GM12878 (cell line): ENCODE measurements around the gene LGALS9. TPM values are rescaled to one million over a fixed set of nuclear protein-coding genes. Genes with fewer than 3 reads are reported as not detected.

Experiments
- ATAC-seq: fragments of 200-7000 bp; cut with Tn5 transposase; 3 replicates; pipeline ENCODE4 v1.9.1; 2020; ENCODE audit warnings: mild to moderate bottlenecking, moderate library complexity
- BruUV-seq: library from RNA; stranded (reverse); fragments of 400-500 nt; replicated peaks from 2 replicates; lab custom pipeline; 2021; lab: Mats Ljungman, UMichigan
- CTCF ChIA-PET: fragments of 300-600 bp; sonication (Branson Sonifier 250); formaldehyde crosslinking; extraction: SDS; loops from one replicate; lab custom pipeline; 2021; ENCODE audit warnings: inconsistent platforms; lab: Yijun Ruan, JAX
- POLR2A ChIA-PET: fragments of 350-600 bp; formaldehyde crosslinking; extraction: SDS; loops from one replicate; lab custom pipeline; 2021; ENCODE audit warnings: inconsistent platforms; lab: Charles Lee
- RAD21 ChIA-PET: fragments of 300-600 bp; sonication (Branson Sonifier 250); formaldehyde crosslinking; loops from one replicate; lab custom pipeline; 2023; ENCODE audit warnings: antibody characterized with exemption; ENCODE audit not compliant: unreplicated experiment; lab: Charles Lee
- SMC1A ChIA-PET: fragments of 300-600 bp; sonication (Branson Sonifier 250); formaldehyde crosslinking; loops from one replicate; lab custom pipeline; 2023; ENCODE audit not compliant: unreplicated experiment, uncharacterized antibody; lab: Charles Lee
- DNase-seq: peaks from one replicate; pipeline ENCODE4 v3.0.0-alpha.2; 2011; ENCODE audit warnings: low read depth, low spot score
- FAIRE-seq: peaks from 3 replicates; lab custom pipeline; 2011; peaks lifted over from hg19 to GRCh38; lab: Jason Lieb, UNC
- H2AFZ ChIP-seq: 2 replicates; pipeline ENCODE4 v1.6.0; 2011; ENCODE audit warnings: low read depth, low read length, control low read depth; ENCODE audit not compliant: control insufficient read depth
- H3K27ac ChIP-seq: 2 replicates; pipeline ENCODE4 v1.5.1; 2011; ENCODE audit warnings: control low read depth; ENCODE audit not compliant: control insufficient read depth, insufficient read depth
- H3K27me3 ChIP-seq, 2 experiments: replicated peaks in 1 of 2; 2 replicates each; pipeline versions ENCODE4 v1.6.0 to v1.6.1; 2011; ENCODE audit warnings: low read length in 1 of 2; ENCODE audit not compliant: control insufficient read depth in 2 of 2, insufficient read depth in 2 of 2
- H3K36me3 ChIP-seq, 2 experiments: 2 replicates each; pipeline ENCODE4 v1.5.1; 2011; ENCODE audit warnings: low read length in 1 of 2; ENCODE audit not compliant: control insufficient read depth in 2 of 2, insufficient read depth in 2 of 2
- H3K4me1 ChIP-seq: 2 replicates; pipeline ENCODE4 v1.6.1; 2011; ENCODE audit warnings: mild to moderate bottlenecking, low read length, moderate library complexity, mixed read lengths; ENCODE audit not compliant: control insufficient read depth, insufficient read depth
- H3K4me2 ChIP-seq: 2 replicates; pipeline ENCODE4 v1.6.0; 2011; ENCODE audit warnings: control low read depth; ENCODE audit not compliant: control insufficient read depth, insufficient read depth
- H3K4me3 ChIP-seq: fragments of 200-600 bp; sonication (generic); 2 replicates; pipeline ENCODE4 v1.5.1; 2016
- H3K79me2 ChIP-seq: 2 replicates; pipeline ENCODE4 v1.6.0; 2011; ENCODE audit warnings: low read length; ENCODE audit not compliant: control insufficient read depth, insufficient read depth
- H3K9ac ChIP-seq: 2 replicates; pipeline ENCODE4 v1.8.0; 2011; ENCODE audit warnings: low read length, control low read depth, mixed read lengths; ENCODE audit not compliant: control insufficient read depth, insufficient read depth
- H3K9me3 ChIP-seq: replicated peaks from 3 replicates; pipeline ENCODE4 v1.5.1; 2011; ENCODE audit warnings: mild to moderate bottlenecking, low read length; ENCODE audit not compliant: control insufficient read depth, insufficient read depth
- H4K20me1 ChIP-seq: 2 replicates; pipeline ENCODE4 v1.6.0; 2011; ENCODE audit not compliant: control insufficient read depth, insufficient read depth
- CHD4 ChIP-seq: fragments of 200-600 bp; sonication (generic); IDR thresholded peaks from 2 replicates; pipeline ENCODE4 v1.6.1; 2016; ENCODE audit warnings: mild to moderate bottlenecking
- NFXL1 ChIP-seq: fragments of 450-650 bp; IDR thresholded peaks from 2 replicates; pipeline ENCODE4 v1.6.1; 2017; ENCODE audit warnings: antibody characterized with exemption, mild to moderate bottlenecking, borderline replicate concordance
- POLR2AphosphoS2 ChIP-seq: IDR thresholded peaks from 2 replicates; pipeline ENCODE4 v1.6.1; 2011; ENCODE audit warnings: low read depth, mild to moderate bottlenecking, low read length, improper control_type of control experiment, moderate library complexity
- POU2F2 ChIP-seq: IDR thresholded peaks from 3 replicates; pipeline ENCODE4 v1.6.1; 2011; ENCODE audit warnings: low read depth, mild to moderate bottlenecking, low read length, borderline replicate concordance
- SMARCA5 ChIP-seq: fragments of 450-650 bp; IDR thresholded peaks from 2 replicates; pipeline ENCODE4 v1.6.1; 2017; ENCODE audit warnings: mild to moderate bottlenecking
- SREBF1 ChIP-seq: IDR thresholded peaks from 2 replicates; pipeline ENCODE4 v1.6.1; 2012; ENCODE audit warnings: mild to moderate bottlenecking, low read length
- TAF1 ChIP-seq: IDR thresholded peaks from 2 replicates; pipeline ENCODE4 v1.6.1; 2011; ENCODE audit warnings: mild to moderate bottlenecking, low read depth, low read length, borderline replicate concordance
- TCF12 ChIP-seq: IDR thresholded peaks from 2 replicates; pipeline ENCODE4 v1.6.1; 2011; ENCODE audit warnings: low read depth, mild to moderate bottlenecking, low read length
- ZNF384 ChIP-seq: IDR thresholded peaks from 2 replicates; pipeline ENCODE4 v1.6.1; 2012; ENCODE audit warnings: low read depth, mild to moderate bottlenecking, low read length, improper control_type of control experiment, borderline replicate concordance
- WGBS: methylation state at CpG from one replicate; pipeline ENCODE4 v1.1.6; 2016; ENCODE audit warnings: low lambda C conversion rate; ENCODE audit not compliant: insufficient replicate concordance, insufficient coverage; ENCODE audit errors: missing lambda C conversion rate; 5-methylcytosine and 5-hydroxymethylcytosine counted together
- in situ Hi-C: fragments of 300-500 bp; cut with MboI; formaldehyde crosslinking; loops from 9 replicates; pipeline ENCODE4 v1.14.3; 2018; ENCODE audit warnings: mixed read lengths
- intact Hi-C: fragments of 100-400 bp; cut with micrococcal nuclease; formaldehyde crosslinking; loops from one replicate; pipeline ENCODE4 v1.14.2; 2022; ENCODE audit not compliant: unreplicated experiment
- polyA plus RNA-seq, 11 experiments: library from polyadenylated mRNA; depleted of rRNA in 4 of 11; unstranded in 6 of 11; stranded (reverse) in 5 of 11; fragments of >200 nt; fragmentation: Nextera tagmentation in 4 of 11; fragmentation: Illumina TruSeq in 1 of 11; extraction: Ambion mirVana in 4 of 11; extraction: Trizol in 1 of 11; gene quantifications; 1 replicate in 1 of 11; 2 replicates in 10 of 11; pipeline versions ENCODE4 v1.2.1 to v1.2.3, GENCODE V29; 2011 to 2016; ENCODE audit warnings: inconsistent platforms in 2 of 11, missing spikeins in 2 of 11, low read depth in 1 of 11
- total RNA-seq, 4 experiments: library from RNA; depleted of rRNA in 3 of 4; stranded (reverse); fragments of >200 nt in 3 of 4; fragmentation: Illumina TruSeq in 1 of 4; extraction: Trizol in 1 of 4; gene quantifications; 2 replicates each; pipeline versions ENCODE4 v1.2.1 to v1.2.3, GENCODE V29; 2013 to 2021
- TF ChIP-seq, protein P1 (sequence below): fragments of 450-650 bp; IDR thresholded peaks from 2 replicates; pipeline ENCODE4 v1.6.1; 2016; ENCODE audit warnings: mild to moderate bottlenecking
- TF ChIP-seq, protein P2 (sequence below): fragments of 150-350 bp; IDR thresholded peaks from 2 replicates; pipeline ENCODE4 v1.6.1; 2014; ENCODE audit warnings: mild to moderate bottlenecking, low read depth, low read length
- TF ChIP-seq, protein P3 (sequence below): IDR thresholded peaks from 2 replicates; pipeline ENCODE4 v1.6.1; 2011; ENCODE audit warnings: borderline replicate concordance, low read depth, mild to moderate bottlenecking, moderate library complexity, mixed read lengths, low read length; ENCODE audit not compliant: insufficient read depth; ENCODE audit errors: extremely low read length

LGALS9 gene
- total and polyA plus RNA-seq, 10 of the 15 experiments (the other 5 are each of a cell fraction or from before 2014, with no cell fraction given): 22.5 to 294 (median 155) TPM

DNA sequence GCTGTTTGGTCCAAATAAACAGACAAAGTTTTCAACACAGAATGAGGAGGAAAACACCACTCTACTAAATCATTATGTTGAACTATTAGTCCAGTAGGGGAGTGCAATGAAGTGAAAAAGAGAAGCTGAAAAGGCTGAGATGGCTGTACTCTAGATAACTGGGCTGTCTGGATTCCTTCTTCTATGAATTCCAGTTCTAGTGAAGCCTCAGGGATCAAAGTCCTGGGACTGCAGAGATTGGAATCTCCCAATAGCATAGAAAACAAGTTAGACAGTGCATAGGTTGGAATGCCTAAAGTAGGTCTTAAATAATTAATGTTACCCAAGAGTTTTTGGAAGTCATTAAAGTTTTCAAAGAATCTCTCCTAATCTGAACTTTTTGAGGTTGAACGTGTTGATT lies 59.9 kb downstream of the LGALS9 start:
- Histone ChIP-seq H4K20me1 (no peaks in the 10 kb centered on the region), H3K36me3 (no peaks in the 10 kb centered on the region), H3K27ac (no peak overlapping the region), H2AFZ (no peak overlapping the region), H3K27me3 (no peaks in the 10 kb centered on the region), H3K4me3 (no peak overlapping the region), H3K4me1 (no peaks in the 10 kb centered on the region), H3K9ac (no peak overlapping the region), H3K4me2 (no peak overlapping the region), H3K79me2 (no peaks in the 10 kb centered on the region), H3K9me3 (peaks cover 4% of the 10 kb centered on the region; the same call in 2 of the 3 replicates)
- ChIA-PET CTCF (no interaction called here), RAD21 (no interaction called here), POLR2A (no interaction called here), SMC1A (no interaction called here)
- DNase-seq (no peak), ATAC-seq (no peak), FAIRE-seq (no peak)
- in situ Hi-C loops (loop anchor here (5.0 kb wide), 1 partner anchor 34 kb away; no protein-coding TSS in a partner anchor), intact Hi-C loops (no loop called here)
- WGBS: 0% methylated on average over 1 of the region's 1 CpG
- no TSS peak for BruUV-seq
- TF ChIP-seq NFXL1: no peak
- TF ChIP-seq CHD4: no peak
- TF ChIP-seq, protein P1, sequence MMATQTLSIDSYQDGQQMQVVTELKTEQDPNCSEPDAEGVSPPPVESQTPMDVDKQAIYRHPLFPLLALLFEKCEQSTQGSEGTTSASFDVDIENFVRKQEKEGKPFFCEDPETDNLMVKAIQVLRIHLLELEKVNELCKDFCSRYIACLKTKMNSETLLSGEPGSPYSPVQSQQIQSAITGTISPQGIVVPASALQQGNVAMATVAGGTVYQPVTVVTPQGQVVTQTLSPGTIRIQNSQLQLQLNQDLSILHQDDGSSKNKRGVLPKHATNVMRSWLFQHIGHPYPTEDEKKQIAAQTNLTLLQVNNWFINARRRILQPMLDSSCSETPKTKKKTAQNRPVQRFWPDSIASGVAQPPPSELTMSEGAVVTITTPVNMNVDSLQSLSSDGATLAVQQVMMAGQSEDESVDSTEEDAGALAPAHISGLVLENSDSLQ: no peak
- no peak for TF ChIP-seq POU2F2
- no peak for TF ChIP-seq TCF12
- no peak for TF ChIP-seq TAF1
- TF ChIP-seq ZNF384: no peak
- TF ChIP-seq, protein P2, sequence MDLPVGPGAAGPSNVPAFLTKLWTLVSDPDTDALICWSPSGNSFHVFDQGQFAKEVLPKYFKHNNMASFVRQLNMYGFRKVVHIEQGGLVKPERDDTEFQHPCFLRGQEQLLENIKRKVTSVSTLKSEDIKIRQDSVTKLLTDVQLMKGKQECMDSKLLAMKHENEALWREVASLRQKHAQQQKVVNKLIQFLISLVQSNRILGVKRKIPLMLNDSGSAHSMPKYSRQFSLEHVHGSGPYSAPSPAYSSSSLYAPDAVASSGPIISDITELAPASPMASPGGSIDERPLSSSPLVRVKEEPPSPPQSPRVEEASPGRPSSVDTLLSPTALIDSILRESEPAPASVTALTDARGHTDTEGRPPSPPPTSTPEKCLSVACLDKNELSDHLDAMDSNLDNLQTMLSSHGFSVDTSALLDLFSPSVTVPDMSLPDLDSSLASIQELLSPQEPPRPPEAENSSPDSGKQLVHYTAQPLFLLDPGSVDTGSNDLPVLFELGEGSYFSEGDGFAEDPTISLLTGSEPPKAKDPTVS: no peak
- TF ChIP-seq POLR2AphosphoS2: no peak
- TF ChIP-seq, protein P3, sequence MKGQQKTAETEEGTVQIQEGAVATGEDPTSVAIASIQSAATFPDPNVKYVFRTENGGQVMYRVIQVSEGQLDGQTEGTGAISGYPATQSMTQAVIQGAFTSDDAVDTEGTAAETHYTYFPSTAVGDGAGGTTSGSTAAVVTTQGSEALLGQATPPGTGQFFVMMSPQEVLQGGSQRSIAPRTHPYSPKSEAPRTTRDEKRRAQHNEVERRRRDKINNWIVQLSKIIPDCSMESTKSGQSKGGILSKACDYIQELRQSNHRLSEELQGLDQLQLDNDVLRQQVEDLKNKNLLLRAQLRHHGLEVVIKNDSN: no peak
- TF ChIP-seq SREBF1: no peak
- TF ChIP-seq SMARCA5: no peak
